Stimulated activated CD8-positive, alpha-beta memory T cell treated with anti-CD3 and anti-CD28 coated beads, Interleukin-4, amount 100 ng/mL, for 4 hours (primary cell): ENCODE data around the gene USP16.

Experiments used
- DNase-seq, 2 donors: peaks; one replicate each; pipeline ENCODE4 v3.0.0-alpha.2; 2020; ENCODE audit warnings: low read depth in 2 of 2, low spot score in 1 of 2

USP16 gene

GRCh38 chr21:29033301-29033700 lies 8.8 kb downstream of the USP16 start:
- no peak for DNase-seq

GRCh38 chr21:29033871-29034270 lies 9.4 kb downstream of the USP16 start:
- no peak for DNase-seq

GRCh38 chr21:29034678-29035077 lies 10.2 kb downstream of the USP16 start:
- DNase-seq = no peak

GRCh38 chr21:29052224-29052623 lies 27.8 kb downstream of the USP16 start:
- no peak for DNase-seq

DNA sequence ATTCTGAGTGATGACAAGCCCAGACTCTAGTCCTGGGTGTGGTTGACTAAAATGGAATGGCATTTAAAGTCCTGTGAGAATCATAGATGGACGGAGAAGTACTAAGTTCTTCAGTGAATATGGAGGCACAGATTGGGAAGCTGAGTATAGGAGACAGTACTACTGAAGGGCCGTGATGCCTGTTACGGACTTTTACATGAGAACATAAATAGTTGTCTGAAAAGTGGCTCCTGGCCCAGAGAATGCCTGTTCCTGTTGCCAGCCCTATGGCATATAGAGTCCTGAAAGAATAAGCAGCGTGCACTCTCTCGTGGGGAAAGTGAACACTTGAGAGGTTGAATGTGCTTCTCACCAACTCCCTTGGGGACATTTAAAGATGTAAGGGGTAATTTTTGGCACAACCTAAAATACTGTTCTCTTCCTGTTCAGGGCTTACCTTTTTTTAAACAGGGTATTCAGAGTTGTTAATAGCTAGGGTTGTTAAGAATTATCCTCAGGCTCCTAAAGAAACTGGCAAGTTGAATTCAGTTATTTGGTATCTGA lies 28.6 kb downstream of the USP16 start:
- no peak for DNase-seq

DNA sequence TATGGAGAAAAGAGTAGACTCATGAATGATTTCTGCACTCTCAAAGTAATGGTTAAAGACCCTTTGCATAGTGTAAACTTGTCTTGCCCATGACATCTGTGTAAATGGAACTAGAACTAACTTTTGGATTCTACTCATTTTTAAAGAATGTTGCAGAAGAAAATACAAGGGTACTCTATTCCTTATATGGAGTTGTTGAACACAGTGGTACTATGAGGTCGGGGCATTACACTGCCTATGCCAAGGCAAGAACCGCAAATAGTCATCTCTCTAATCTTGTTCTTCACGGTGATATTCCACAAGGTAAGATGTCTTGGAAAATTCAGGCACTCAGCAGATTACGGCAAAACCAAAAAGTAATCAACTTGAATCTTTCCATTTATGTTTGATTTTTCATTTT lies 29.2 kb downstream of the USP16 start:
- DNase-seq = no peak

GRCh38 chr21:29055080-29055479 lies 30.6 kb downstream of the USP16 start:
- DNase-seq = no peak

DNA sequence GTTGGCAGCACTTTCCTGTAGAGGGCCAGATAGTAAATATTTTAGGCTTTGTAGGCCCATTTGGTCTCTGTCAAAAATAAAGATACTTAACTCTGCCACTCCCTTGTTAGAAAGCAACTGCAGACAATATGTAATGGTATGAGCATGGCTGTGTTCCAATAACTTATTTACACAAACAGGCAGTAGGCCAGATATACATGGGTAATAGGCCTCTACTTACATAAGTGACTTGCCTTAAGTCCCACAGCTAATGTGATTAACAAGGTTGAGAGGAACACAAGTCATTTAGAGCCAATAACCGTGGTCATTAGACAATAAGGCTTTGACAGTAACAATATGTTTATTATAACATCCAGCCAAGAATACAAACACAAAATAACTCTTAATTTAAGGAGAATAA lies 31.5 kb downstream of the USP16 start:
- DNase-seq = no peak

- no peak for DNase-seq
Measured at GRCh38 chr21:29056538-29057050, 32.1 kb downstream of the USP16 start.

GRCh38 chr21:29064850-29065481 lies 40.5 kb downstream of the USP16 start:
- DNase-seq = no peak

- no peak for DNase-seq
Measured at GRCh38 chr21:29072873-29073221, 48.4 kb downstream of the USP16 start.

DNA sequence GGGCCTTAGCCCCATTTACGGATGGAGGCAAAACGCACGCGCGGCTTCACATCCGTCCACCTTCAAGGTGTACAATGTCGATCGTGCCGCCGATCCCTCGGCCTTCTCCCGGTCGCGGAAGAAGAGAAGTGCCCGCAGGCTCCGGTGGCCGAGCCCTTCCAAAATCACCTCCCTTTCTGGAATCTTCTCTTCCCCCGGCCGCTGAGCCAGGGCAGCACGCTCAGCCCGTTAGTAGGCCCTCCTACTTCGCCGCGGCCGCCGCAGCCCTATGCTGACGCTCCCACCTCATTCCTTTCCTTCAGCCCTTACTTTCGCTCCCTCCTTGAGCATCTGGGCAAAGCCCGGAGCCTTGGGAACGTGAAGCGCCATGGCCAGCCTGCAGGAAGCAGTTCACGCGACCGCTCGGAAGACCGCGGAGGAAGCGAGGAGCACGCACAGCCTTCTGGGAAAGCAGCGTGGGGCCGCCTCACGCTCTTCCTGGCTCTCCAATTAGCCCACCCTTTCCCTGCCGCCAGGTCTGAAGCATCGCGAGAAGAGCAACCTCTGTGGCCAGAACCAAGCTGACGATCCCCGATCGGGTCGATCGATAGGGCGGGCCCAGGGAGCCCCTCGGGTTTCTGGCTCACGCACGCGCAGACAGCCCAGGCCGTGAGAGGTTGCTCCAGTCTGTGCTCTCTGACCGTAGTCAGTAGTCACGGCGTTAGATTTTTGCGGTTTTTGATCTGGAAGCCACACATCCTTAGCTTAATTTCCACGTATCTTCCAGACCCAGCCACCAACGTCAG lies 48.9 kb downstream of the USP16 start, which contains the start of gene CCT8:
TSS of gene CCT8 (minus strand) at position 427 of the 785 bp plus-strand sequence. CDS start at position 369, 58 bp downstream.
- peak; percentile 94 to 98 for DNase-seq

DNA sequence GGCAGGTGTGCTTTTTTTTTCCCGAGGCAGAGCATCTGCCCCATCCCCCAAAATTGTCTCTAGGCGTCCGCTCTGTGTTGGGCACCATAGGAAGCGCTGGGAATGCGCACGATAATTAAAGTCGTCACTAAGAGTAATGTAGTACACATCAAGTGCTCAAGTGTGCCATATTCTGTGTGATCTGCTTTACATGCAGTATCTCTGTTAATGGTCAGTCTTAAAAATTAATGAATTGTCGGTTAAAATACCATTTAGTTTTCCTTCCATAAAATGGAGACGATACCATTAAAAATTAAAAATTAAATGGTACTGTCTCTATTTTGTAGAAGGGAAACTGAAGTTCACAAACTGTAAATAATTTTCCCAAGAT lies 49.5 kb downstream of the USP16 start:
- DNase-seq = no peak

DNA sequence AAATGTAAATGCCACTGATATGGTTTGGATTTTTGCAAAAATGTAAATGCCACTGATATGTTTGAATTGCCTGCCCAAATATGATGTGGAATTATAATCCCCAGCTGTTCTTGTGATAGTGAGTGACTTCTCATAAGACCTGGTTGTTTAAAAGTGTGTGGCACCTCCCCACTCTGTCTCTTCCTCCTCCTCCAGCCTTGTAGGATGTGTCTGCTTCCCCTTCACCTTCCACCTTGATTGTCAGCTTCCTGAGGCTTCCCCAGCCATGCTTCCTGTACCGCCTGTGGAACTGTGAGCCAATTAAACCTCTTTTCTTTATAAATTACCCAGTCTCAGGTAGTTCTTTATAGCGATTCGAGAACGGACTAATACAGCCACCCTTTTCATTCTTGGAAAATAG lies 50.3 kb downstream of the USP16 start:
- no peak for DNase-seq

GRCh38 chr21:29075706-29076466 lies 51.4 kb downstream of the USP16 start:
- no peak for DNase-seq

DNA sequence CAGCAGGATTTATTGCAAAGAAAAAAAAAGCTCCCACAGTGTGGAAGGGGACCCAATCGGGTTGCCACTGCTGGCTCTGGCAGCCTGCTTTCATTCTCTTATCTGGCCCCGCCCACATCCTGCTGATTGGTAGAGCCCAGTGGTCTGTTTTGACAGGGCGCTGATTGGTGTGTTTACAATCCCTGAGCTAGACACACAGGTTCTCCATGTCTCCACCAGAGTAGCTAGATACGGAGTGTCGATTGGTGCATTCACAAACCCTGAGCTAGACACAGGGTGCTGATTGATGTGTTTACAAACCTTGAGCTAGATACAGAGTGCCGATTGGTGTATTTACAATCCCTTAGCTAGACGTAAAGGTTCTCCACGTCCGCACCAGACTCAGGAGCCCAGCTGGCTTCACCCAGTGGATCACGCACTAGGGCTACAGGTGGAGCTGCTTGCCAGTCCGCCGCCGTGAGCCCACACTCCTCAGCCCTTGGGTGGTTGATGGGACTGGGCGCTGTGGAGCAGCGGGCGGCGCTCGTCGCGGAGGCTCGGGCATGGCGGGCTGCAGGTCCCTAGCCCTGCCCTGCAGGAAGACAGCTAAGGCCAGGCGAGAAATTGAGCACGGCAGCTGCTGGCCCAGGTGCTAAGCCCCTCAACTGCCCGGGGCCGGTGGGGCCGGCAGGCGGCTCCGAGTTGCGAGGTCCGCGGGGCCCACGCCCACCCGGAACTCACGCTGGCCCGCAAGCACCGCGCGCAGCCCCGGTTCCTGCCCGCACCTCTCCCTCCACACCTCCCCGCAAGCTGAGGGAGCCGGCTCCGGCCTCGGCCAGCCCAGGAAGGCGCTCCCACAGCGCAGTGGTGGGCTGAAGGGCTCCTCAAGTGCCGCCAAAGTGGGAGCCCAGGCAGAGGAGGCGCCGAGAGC lies 52.5 kb downstream of the USP16 start:
- peak; percentile 31 to 63 for DNase-seq

DNA sequence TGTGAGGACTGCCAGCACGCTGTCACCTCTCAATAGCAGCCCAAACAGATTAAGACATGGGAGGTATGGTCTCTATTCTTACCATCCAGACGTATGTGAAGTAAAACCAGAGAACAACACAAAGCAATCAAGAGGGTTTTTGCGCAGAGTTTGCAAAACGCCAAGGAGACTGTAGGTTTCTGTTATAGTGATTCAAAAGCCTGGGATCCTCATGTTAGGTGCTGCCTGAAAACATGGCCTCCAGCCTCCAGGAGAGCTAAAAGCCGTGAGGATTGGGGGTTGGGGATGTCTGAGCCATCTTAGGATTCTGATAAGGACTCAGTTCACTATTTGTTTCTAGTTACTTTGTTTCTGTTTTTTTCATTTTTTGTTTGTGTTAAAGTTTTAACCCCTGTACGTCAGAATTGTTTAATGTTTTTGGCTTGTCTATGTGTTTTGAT lies 53.2 kb downstream of the USP16 start:
- DNase-seq = no peak

GRCh38 chr21:29078869-29079767 lies 54.6 kb downstream of the USP16 start:
- DNase-seq = no peak

DNA sequence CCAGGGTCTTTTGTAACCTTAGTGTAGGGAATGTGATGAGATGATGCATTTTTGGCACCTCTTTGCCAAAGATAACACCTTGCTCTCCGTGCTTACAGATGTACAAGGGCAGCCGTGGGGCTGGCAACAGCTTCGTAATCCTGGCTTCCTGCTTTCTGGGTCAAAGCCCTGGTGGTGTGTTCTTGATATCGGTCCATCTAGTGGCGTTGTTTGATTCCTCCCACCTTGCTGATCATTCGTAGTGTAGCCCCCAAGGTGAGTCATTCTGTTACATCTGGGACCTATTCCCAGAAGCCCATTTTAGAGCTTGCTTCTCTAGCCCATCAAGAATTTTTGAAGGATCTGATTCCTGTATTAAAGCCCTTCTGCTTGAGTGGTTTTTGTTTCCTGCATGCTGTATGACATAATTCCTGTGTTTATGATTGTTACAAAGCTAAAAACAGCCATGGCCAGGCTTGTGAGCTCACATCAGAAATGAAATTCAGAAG lies 56.0 kb downstream of the USP16 start:
- DNase-seq = no peak
